Measurements from ENCODE around the gene PLEKHF1.

DNA sequence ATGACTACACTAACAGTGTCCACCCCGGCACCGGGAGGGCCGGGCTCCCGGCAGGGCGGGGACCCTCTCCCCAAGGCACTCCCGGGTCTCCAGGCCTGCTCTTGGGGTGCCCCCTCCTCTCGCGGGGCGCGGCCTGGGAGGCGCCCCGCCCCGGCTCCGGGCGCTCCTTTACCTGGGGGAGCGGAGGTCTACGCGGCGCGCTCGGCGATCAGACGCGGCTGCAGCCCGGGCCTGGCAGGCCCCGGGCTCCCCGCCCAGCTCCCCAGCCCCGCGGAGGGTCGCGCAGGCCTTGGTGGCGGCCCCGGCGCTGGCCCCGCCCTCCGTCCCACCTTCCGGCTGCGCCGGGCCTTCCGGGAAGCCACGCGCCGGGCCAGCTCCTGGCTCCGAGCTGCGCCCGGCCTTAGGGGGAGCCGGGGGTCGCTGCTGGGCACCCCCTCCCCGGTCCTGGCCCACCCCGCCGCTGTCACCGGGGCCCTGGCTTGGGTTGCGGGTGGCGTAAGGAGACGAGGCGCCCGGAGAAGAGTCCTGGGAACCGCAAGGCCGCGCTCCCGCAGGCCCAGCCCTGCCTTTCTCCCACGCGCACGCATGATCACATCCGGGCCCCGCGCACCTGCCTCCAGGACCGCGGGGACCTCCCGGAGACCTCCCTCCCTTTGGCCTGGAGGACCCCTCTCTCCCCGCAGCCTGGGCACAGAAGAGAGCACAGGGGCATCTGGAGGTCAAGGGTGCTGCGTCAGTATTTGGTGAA lies 49.9 kb downstream of the PLEKHF1 start, which contains the start of gene C19orf12:
- TF ChIP-seq, protein P1, sequence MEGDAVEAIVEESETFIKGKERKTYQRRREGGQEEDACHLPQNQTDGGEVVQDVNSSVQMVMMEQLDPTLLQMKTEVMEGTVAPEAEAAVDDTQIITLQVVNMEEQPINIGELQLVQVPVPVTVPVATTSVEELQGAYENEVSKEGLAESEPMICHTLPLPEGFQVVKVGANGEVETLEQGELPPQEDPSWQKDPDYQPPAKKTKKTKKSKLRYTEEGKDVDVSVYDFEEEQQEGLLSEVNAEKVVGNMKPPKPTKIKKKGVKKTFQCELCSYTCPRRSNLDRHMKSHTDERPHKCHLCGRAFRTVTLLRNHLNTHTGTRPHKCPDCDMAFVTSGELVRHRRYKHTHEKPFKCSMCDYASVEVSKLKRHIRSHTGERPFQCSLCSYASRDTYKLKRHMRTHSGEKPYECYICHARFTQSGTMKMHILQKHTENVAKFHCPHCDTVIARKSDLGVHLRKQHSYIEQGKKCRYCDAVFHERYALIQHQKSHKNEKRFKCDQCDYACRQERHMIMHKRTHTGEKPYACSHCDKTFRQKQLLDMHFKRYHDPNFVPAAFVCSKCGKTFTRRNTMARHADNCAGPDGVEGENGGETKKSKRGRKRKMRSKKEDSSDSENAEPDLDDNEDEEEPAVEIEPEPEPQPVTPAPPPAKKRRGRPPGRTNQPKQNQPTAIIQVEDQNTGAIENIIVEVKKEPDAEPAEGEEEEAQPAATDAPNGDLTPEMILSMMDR (conservative IDR thresholded peaks at IDR 0.05; ENCODE audit: low read depth, low read length) = no peak
- no peak for TF ChIP-seq EZH2 (IDR thresholded peaks at IDR 0.05; ENCODE audit: low read length, unreplicated experiment)
